Activated B cell treated with CpG ODN at 0.5 μM for 24 hours (primary cell): ENCODE data around the gene PER2. TPM values are rescaled to one million over a fixed set of nuclear protein-coding genes. Genes with fewer than 3 reads are reported as not detected.
"Not testable (repeated sequence)": the region's sequence is repeated elsewhere in the genome, so short reads cannot be mapped to it uniquely, and the experiment has no call there.

Source experiments
- ATAC-seq: fragments of 200-7000 bp; cut with Tn5 transposase; one replicate; pipeline ENCODE4 v1.10.0; 2021; ENCODE audit warnings: low read depth, mild to moderate bottlenecking, moderate library complexity
- CTCF ChIA-PET: fragments of 350-600 bp; sonication (Branson Sonifier 250); formaldehyde crosslinking; loops from one replicate; lab custom pipeline; 2021; ENCODE audit warnings: antibody characterized with exemption; lab: Charles Lee
- POLR2A ChIA-PET: fragments of 350-600 bp; sonication (Branson Sonifier 250); formaldehyde crosslinking; loops from one replicate; lab custom pipeline; 2021; ENCODE audit warnings: antibody characterized with exemption; lab: Charles Lee
- DNase-seq: peaks from one replicate; pipeline ENCODE4 v3.0.0; 2022
- H3K27ac Mint-ChIP-seq: one replicate; pipeline ENCODE4 v1.8.0; 2020; ENCODE audit warnings: mixed read lengths
- H3K27me3 Mint-ChIP-seq: one replicate; pipeline ENCODE4 v1.8.0; 2021; ENCODE audit warnings: mixed read lengths
- H3K36me3 Mint-ChIP-seq: one replicate; pipeline ENCODE4 v1.8.0; 2021; ENCODE audit warnings: low read depth, mixed read lengths
- H3K4me1 Mint-ChIP-seq: one replicate; pipeline ENCODE4 v1.8.0; 2021; ENCODE audit warnings: mixed read lengths
- H3K4me3 Mint-ChIP-seq: one replicate; pipeline ENCODE4 v1.8.0; 2020; ENCODE audit warnings: mild to moderate bottlenecking, mixed read lengths
- H3K9me3 Mint-ChIP-seq: one replicate; pipeline ENCODE4 v1.8.0; 2020; ENCODE audit warnings: mixed read lengths
- CTCF ChIP-seq: fragments of 200-600 bp; IDR thresholded peaks from one replicate; pipeline ENCODE4 v1.8.0; 2022; ENCODE audit warnings: antibody characterized with exemption, mild to moderate bottlenecking
- intact Hi-C: fragments of 100-400 bp; cut with micrococcal nuclease; formaldehyde crosslinking; loops from one replicate; pipeline ENCODE4 v1.15.1; 2024
- total RNA-seq: library from RNA; stranded (reverse); gene quantifications from 2 replicates; pipeline ENCODE4 v1.2.3, GENCODE V29; 2022

PER2 gene
- total RNA-seq, 1 donor from 2014 or later: 16.6 TPM

- intact Hi-C loops: no loop called here
- ATAC-seq: no peak
- no peak for TF ChIP-seq CTCF
- Mint-ChIP-seq H3K27ac (no peak overlapping the region), H3K36me3 (peaks cover 83% of the 10 kb centered on the region), H3K9me3 (no peaks in the 10 kb centered on the region), H3K4me3 (no peak overlapping the region), H3K4me1 (no peaks in the 10 kb centered on the region), H3K27me3 (no peaks in the 10 kb centered on the region)
- POLR2A ChIA-PET: no interaction called here
- CTCF ChIA-PET: interaction anchor here (1.5 kb wide), 1 partner anchor 11 kb away, joined by 3 read pairs; no protein-coding TSS in a partner anchor
- no peak for DNase-seq
These were observed 14.1 kb downstream of the PER2 start for GRCh38 chr2:238274152-238274865.

DNA sequence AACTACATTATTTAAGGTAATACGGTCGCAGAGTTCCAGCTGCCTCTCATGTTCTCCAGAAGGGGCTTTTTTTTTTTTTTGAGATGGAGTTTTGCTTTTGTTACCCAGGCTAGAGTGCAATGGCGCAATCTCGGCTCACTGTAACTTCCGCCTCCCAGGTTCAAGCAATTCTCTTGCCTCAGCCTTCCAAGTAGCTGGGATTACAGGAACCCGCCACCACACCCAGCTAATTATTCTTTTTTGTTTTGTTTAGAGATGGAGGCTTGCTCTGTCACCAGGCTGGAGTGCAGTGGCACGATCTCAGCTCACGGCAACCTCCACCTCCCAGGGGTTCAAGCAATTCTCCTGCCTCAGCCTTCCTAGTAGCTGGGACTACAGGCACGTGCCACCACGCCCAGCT is 15.0 kb downstream of the PER2 start:
- POLR2A ChIA-PET, intact Hi-C loops, H3K9me3 Mint-ChIP-seq, DNase-seq, H3K27ac Mint-ChIP-seq, H3K4me3 Mint-ChIP-seq, CTCF ChIA-PET, H3K27me3 Mint-ChIP-seq, H3K4me1 Mint-ChIP-seq, ATAC-seq: not testable (repeated sequence)
- H3K36me3 Mint-ChIP-seq: peaks cover 85% of the 10 kb centered on the region

GRCh38 chr2:238272156-238272555 is 16.3 kb downstream of the PER2 start:
- H3K27me3 Mint-ChIP-seq: no peaks in the 10 kb centered on the region
- H3K27ac Mint-ChIP-seq: no peak overlapping the region
- POLR2A ChIA-PET: no interaction called here

GRCh38 chr2:238271686-238272085 is 16.7 kb downstream of the PER2 start:
- H3K27me3 Mint-ChIP-seq, H3K27ac Mint-ChIP-seq, POLR2A ChIA-PET, H3K4me3 Mint-ChIP-seq, H3K4me1 Mint-ChIP-seq, DNase-seq, H3K9me3 Mint-ChIP-seq, intact Hi-C loops, ATAC-seq, CTCF ChIA-PET: not testable (repeated sequence)
- H3K36me3 Mint-ChIP-seq: peaks cover 84% of the 10 kb centered on the region

More at GRCh38 chr2:238272156-238272555, 16.3 kb downstream of the PER2 start:
- no peaks in the 10 kb centered on the region for H3K4me1 Mint-ChIP-seq
- TF ChIP-seq CTCF: no peak
- H3K4me3 Mint-ChIP-seq: no peak overlapping the region
- no peaks in the 10 kb centered on the region for H3K9me3 Mint-ChIP-seq
- intact Hi-C loops: no loop called here
- no peak for DNase-seq
- ATAC-seq: no peak
- CTCF ChIA-PET: no interaction called here
- H3K36me3 Mint-ChIP-seq: peaks cover 86% of the 10 kb centered on the region

- no peak overlapping the region for H3K27ac Mint-ChIP-seq
- intact Hi-C loops: no loop called here
- ChIA-PET POLR2A (no interaction called here), CTCF (no interaction called here)
- TF ChIP-seq CTCF: no peak
- H3K4me3 Mint-ChIP-seq: no peak overlapping the region
- DNase-seq: no peak
- peaks cover 82% of the 10 kb centered on the region for H3K36me3 Mint-ChIP-seq
- no peaks in the 10 kb centered on the region for H3K9me3 Mint-ChIP-seq
- no peaks in the 10 kb centered on the region for H3K4me1 Mint-ChIP-seq
- no peak for ATAC-seq
- no peaks in the 10 kb centered on the region for H3K27me3 Mint-ChIP-seq
These were observed 17.3 kb downstream of the PER2 start for GRCh38 chr2:238271061-238271554.

DNA sequence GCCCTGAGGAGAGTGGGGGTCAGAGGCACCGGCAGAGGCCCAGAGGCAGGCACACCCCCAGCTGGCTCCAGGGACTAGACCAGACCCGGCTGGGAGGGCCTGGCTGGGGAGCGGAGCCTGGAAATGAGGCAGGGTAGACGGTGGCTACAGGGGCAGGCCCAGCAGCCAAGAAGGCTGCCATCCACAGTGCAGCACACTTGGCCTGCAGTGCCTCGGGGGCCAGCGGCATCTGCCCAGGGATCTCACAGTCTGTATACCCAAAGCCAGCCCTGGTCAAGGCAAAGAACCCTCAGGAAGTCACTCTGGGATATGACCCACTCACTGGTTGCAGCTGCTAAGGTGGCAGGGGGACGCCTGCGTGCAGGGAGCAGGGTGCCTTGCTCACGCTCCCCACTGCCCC is 17.8 kb downstream of the PER2 start:
- Mint-ChIP-seq H3K27ac (no peak overlapping the region), H3K4me1 (no peaks in the 10 kb centered on the region), H3K27me3 (no peaks in the 10 kb centered on the region), H3K4me3 (no peak overlapping the region), H3K9me3 (no peaks in the 10 kb centered on the region), H3K36me3 (peaks cover 81% of the 10 kb centered on the region)
- intact Hi-C loops: no loop called here
- no peak for TF ChIP-seq CTCF
- no peak for DNase-seq
- no peak for ATAC-seq
- CTCF ChIA-PET: no interaction called here
- POLR2A ChIA-PET: no interaction called here
